Measurements from ENCODE around the gene ALG3.

DNA sequence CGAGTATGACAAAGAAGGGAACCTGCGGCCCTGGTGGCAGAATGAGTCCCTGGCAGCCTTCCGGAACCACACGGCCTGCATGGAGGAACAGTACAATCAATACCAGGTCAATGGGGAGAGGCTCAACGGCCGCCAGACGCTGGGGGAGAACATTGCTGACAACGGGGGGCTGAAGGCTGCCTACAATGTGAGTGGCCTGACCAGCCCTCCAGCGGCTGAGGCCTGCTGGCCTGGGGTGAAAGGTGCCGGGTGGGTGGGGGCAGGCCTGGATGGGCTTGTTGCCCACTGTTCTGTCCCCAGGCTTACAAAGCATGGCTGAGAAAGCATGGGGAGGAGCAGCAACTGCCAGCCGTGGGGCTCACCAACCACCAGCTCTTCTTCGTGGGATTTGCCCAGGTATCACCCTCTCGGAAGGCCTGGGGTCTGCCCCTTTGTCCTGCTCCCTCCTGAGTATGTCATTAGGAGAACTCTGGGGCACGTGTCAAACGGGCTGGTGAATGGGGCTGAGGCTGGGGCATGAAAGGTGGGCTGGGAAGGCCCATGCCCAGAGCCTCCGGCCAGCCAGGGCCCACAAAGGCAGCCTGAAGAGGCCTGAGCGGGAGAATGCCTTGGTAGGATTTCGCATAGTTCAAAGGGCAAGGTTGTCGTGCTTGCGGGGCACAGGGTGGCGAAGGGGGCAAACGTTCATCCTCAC lies 42.4 kb upstream of the ALG3 start:
- TF ChIP-seq EZH2 (IDR thresholded peaks at IDR 0.05; ENCODE audit: borderline replicate concordance, low read depth, low read length, poor library complexity, severe bottlenecking) = no peak
- TF ChIP-seq, protein P1, sequence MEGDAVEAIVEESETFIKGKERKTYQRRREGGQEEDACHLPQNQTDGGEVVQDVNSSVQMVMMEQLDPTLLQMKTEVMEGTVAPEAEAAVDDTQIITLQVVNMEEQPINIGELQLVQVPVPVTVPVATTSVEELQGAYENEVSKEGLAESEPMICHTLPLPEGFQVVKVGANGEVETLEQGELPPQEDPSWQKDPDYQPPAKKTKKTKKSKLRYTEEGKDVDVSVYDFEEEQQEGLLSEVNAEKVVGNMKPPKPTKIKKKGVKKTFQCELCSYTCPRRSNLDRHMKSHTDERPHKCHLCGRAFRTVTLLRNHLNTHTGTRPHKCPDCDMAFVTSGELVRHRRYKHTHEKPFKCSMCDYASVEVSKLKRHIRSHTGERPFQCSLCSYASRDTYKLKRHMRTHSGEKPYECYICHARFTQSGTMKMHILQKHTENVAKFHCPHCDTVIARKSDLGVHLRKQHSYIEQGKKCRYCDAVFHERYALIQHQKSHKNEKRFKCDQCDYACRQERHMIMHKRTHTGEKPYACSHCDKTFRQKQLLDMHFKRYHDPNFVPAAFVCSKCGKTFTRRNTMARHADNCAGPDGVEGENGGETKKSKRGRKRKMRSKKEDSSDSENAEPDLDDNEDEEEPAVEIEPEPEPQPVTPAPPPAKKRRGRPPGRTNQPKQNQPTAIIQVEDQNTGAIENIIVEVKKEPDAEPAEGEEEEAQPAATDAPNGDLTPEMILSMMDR (conservative IDR thresholded peaks at IDR 0.05; ENCODE audit: low read depth, low read length) = no peak

All from A673 (cell line).